ENCODE data around the gene CEBPA.

CEBPA gene

GRCh38 chr19:33294058-33294798 lies 8.1 kb downstream of the CEBPA start:
- Histone ChIP-seq H3K4me2 (ENCODE audit: low read length) (no peak overlapping the region), H3K27ac (ENCODE audit: low read depth, low read length, poor library complexity, severe bottlenecking) (no peak overlapping the region), H3K9ac (ENCODE audit: low read length) (no peak overlapping the region)

GRCh38 chr19:33293255-33294057 lies 8.9 kb downstream of the CEBPA start:
- no peaks in the 10 kb centered on the region for H3K4me1 ChIP-seq (ENCODE audit: insufficient read depth, low read length, severe bottlenecking)
- no peaks in the 10 kb centered on the region for H3K36me3 ChIP-seq (ENCODE audit: insufficient read depth, low read length)
- H3K9me3 ChIP-seq (ENCODE audit: low read length) = no peaks in the 10 kb centered on the region
- H4K20me1 ChIP-seq (ENCODE audit: insufficient read depth, low read length) = no peaks in the 10 kb centered on the region
- no peak overlapping the region for H2AFZ ChIP-seq (ENCODE audit: low read length)
- H3K9ac ChIP-seq (ENCODE audit: low read length) = no peak overlapping the region
- peaks cover 8% of the 10 kb centered on the region; the same call in 1 of the 2 replicates for H3K27me3 ChIP-seq (ENCODE audit: insufficient read depth, low read length)
- H3K9me2 ChIP-seq (ENCODE audit: low read depth, low read length) = no peaks in the 10 kb centered on the region
- no peaks in the 10 kb centered on the region for H3F3A ChIP-seq (ENCODE audit: insufficient read depth, low read length)
- no peak overlapping the region for H3K4me3 ChIP-seq (ENCODE audit: low read depth, low read length, poor library complexity, severe bottlenecking)
- TF ChIP-seq CTCF (IDR thresholded peaks at IDR 0.05; ENCODE audit: low read length) = no peak
- no peak for TF ChIP-seq EZH2 (IDR thresholded peaks at IDR 0.05; ENCODE audit: borderline replicate concordance, low read length)
- no peaks in the 10 kb centered on the region for H3K79me2 ChIP-seq (ENCODE audit: insufficient read depth, low read length)
- no peak overlapping the region for H3K27ac ChIP-seq (ENCODE audit: low read depth, low read length, poor library complexity, severe bottlenecking)
- no peak overlapping the region for H3K4me2 ChIP-seq (ENCODE audit: low read length)

More at GRCh38 chr19:33294058-33294798, 8.1 kb downstream of the CEBPA start:
- H2AFZ ChIP-seq (ENCODE audit: low read length) = no peak overlapping the region
- no peaks in the 10 kb centered on the region for H4K20me1 ChIP-seq (ENCODE audit: insufficient read depth, low read length)
- TF ChIP-seq EZH2 (IDR thresholded peaks at IDR 0.05; ENCODE audit: borderline replicate concordance, low read length) = no peak
- TF ChIP-seq CTCF (IDR thresholded peaks at IDR 0.05; ENCODE audit: low read length) = no peak
- no peaks in the 10 kb centered on the region for H3F3A ChIP-seq (ENCODE audit: insufficient read depth, low read length)
- H3K4me3 ChIP-seq (ENCODE audit: low read depth, low read length, poor library complexity, severe bottlenecking) = no peak overlapping the region
- H3K9me2 ChIP-seq (ENCODE audit: low read depth, low read length) = no peaks in the 10 kb centered on the region
- no peaks in the 10 kb centered on the region for H3K4me1 ChIP-seq (ENCODE audit: insufficient read depth, low read length, severe bottlenecking)
- no peaks in the 10 kb centered on the region for H3K36me3 ChIP-seq (ENCODE audit: insufficient read depth, low read length)
- H3K27me3 ChIP-seq (ENCODE audit: insufficient read depth, low read length) = peaks cover 11% of the 10 kb centered on the region; the same call in 1 of the 2 replicates
- H3K9me3 ChIP-seq (ENCODE audit: low read length) = no peaks in the 10 kb centered on the region
- H3K79me2 ChIP-seq (ENCODE audit: insufficient read depth, low read length) = no peaks in the 10 kb centered on the region

DNA sequence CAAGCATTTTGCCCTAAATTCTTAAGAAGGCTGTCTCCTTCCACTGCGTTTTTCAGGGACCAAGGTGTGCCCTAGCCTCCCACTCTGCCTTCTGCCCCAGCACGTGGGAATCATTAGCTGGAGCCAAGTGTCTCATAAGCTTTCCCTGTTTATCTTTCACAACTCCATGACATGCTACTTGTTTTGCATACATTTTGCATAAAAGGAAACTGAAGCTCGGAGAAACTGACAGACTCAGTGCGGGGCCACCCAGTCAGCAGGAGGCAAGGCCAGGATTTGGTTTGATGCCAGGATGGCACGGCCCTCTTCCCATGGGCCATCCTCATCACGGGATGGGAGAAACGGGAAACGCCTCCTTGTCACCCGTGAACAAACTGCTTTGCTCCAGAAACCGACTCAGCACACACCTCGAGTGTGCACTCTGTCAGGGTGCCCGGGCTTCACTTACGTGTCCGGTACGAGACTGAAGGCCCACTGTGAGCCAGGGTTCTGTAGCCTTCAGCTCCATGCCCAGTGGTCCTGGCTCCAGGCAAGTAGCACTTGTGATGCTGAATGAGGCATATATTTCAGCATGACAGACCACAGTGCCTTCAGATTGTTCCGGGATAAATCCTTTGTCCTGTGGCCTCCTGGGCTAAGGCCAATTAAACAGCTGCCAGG lies 9.6 kb downstream of the CEBPA start:
- no peak overlapping the region for H2AFZ ChIP-seq (ENCODE audit: low read length)
- no peak overlapping the region for H3K4me2 ChIP-seq (ENCODE audit: low read length)
- H3K9ac ChIP-seq (ENCODE audit: low read length) = no peak overlapping the region
- no peaks in the 10 kb centered on the region for H3K36me3 ChIP-seq (ENCODE audit: insufficient read depth, low read length)
- no peaks in the 10 kb centered on the region for H4K20me1 ChIP-seq (ENCODE audit: insufficient read depth, low read length)
- no peaks in the 10 kb centered on the region for H3K9me2 ChIP-seq (ENCODE audit: low read depth, low read length)
- TF ChIP-seq CTCF (IDR thresholded peaks at IDR 0.05; ENCODE audit: low read length) = no peak
- no peak for TF ChIP-seq EZH2 (IDR thresholded peaks at IDR 0.05; ENCODE audit: borderline replicate concordance, low read length)
- H3K27ac ChIP-seq (ENCODE audit: low read depth, low read length, poor library complexity, severe bottlenecking) = no peak overlapping the region
- no peaks in the 10 kb centered on the region for H3K4me1 ChIP-seq (ENCODE audit: insufficient read depth, low read length, severe bottlenecking)
- H3K4me3 ChIP-seq (ENCODE audit: low read depth, low read length, poor library complexity, severe bottlenecking) = no peak overlapping the region
- peaks cover 12% of the 10 kb centered on the region; the same call in 1 of the 2 replicates for H3K27me3 ChIP-seq (ENCODE audit: insufficient read depth, low read length)
- no peaks in the 10 kb centered on the region for H3F3A ChIP-seq (ENCODE audit: insufficient read depth, low read length)
- H3K79me2 ChIP-seq (ENCODE audit: insufficient read depth, low read length) = no peaks in the 10 kb centered on the region
- no peaks in the 10 kb centered on the region for H3K9me3 ChIP-seq (ENCODE audit: low read length)

Data from OCI-LY1 (cell line).